Stimulated activated naive CD8-positive, alpha-beta T cell treated with anti-CD3 and anti-CD28 coated beads, Interleukin-15, Interleukin-2, amounts not matched to agents 100 ng/mL and 50 ng/mL, for 24 hours (primary cell): ENCODE results near the gene TDRD6.
"Not testable (repeated sequence)": the region's sequence is repeated elsewhere in the genome, so short reads cannot be mapped to it uniquely, and the experiment has no call there.

Experiments used
- H3K27ac Mint-ChIP-seq: one replicate; pipeline ENCODE4 v1.8.0; 2021; ENCODE audit warnings: mild to moderate bottlenecking, mixed read lengths
- H3K27me3 Mint-ChIP-seq: one replicate; pipeline ENCODE4 v1.8.0; 2021; ENCODE audit warnings: mixed read lengths
- H3K36me3 Mint-ChIP-seq: one replicate; pipeline ENCODE4 v1.8.0; 2021; ENCODE audit warnings: low read depth, mixed read lengths
- H3K4me1 Mint-ChIP-seq: one replicate; pipeline ENCODE4 v1.8.0; 2021; ENCODE audit warnings: low read depth, mixed read lengths
- H3K4me3 Mint-ChIP-seq: one replicate; pipeline ENCODE4 v1.8.0; 2021; ENCODE audit warnings: mild to moderate bottlenecking, mixed read lengths
- H3K9me3 Mint-ChIP-seq: one replicate; pipeline ENCODE4 v1.8.0; 2021; ENCODE audit warnings: mixed read lengths

TDRD6 gene

DNA sequence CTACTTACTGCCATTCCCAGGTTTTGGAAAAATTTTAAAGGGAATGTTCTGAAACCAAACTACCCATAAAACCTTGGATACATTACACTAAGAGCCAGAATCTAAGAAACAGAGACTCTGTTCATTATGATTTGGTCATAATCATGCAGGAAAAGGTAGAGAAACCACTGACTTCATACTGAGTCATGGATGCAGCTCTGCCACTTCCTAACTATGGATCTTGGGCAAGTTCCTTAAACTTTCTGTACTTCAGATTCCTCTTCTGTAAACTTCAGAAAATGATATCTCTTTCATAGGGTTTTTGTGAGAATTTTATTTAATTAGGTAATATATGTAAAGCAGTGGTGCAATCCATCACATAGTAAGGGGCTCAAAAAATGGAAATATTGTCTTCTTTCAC lies 27.5 kb downstream of the TDRD6 start:
- Mint-ChIP-seq H3K9me3 (no peaks in the 10 kb centered on the region), H3K36me3 (no peaks in the 10 kb centered on the region), H3K27me3 (peaks cover 8% of the 10 kb centered on the region), H3K4me3 (no peak overlapping the region), H3K4me1 (no peaks in the 10 kb centered on the region), H3K27ac (no peak overlapping the region)

DNA sequence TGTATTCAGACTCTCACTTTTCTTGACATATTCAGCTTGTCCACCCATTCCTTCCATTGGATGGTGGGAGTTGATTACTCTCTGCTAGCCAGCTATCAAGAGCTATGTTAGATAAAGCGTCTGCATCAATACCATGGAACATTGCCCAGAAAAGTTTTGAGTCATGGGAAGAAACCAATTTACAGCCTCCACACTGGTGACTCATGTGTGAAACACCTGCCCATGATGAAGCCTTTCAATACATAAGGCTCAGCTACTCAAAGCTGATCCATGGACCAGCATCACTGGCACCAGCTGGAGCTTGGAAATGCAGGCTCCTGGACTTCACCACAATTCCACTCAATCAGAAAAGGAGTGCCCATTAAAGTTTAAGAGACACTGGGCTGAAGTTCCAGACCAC lies 31.4 kb downstream of the TDRD6 start:
- peaks cover 16% of the 10 kb centered on the region for H3K27me3 Mint-ChIP-seq
- no peak overlapping the region for H3K27ac Mint-ChIP-seq
- no peak overlapping the region for H3K4me3 Mint-ChIP-seq
- H3K9me3 Mint-ChIP-seq, result no peaks in the 10 kb centered on the region
- H3K36me3 Mint-ChIP-seq, result no peaks in the 10 kb centered on the region
- no peaks in the 10 kb centered on the region for H3K4me1 Mint-ChIP-seq

DNA sequence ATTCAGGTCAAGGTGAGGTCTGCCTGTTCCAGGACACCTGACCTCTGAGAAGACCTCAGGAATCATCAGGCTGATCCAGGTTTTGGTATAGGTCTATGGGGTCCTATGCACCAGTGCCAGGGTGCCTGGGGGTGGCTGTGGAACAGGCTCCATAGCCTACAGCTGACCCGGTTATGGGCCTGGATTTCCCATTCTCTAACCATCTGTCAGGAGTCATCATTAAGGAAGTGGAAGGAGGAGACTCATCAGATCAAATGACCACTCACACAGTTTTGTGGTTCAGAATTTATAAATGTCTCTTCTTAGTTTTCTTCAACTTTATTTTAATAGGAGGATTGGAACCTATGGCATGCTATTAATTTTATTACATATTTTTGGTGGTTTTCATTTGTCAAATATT lies 32.7 kb downstream of the TDRD6 start:
- H3K4me3 Mint-ChIP-seq, result no peak overlapping the region

DNA sequence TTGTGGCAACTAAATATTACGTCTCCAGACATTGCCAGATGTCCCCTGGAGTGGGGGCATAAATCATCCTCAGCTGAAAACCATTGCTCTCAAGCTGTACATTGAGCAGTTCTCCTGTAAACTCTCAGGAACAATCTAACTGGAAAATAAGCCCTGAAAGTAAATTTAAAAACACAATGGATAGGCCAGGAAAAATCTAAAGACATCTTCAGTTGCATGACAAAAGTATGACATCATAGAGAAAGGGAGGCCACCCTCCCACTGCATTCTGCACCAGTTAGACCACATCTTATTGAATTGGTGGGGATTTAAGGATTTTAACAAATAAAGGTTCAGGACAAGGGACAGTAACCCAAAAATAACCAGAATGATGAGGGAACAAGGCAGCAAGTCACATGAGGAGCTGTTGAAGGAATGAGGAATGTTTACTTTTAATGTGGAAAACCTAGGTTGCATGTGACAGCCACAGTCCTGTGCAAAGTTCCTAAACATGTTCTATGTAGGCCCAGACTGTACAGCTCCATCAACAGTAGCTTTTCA lies 42.2 kb downstream of the TDRD6 start:
- peaks cover 4% of the 10 kb centered on the region for H3K4me1 Mint-ChIP-seq
- peaks cover 67% of the 10 kb centered on the region for H3K27me3 Mint-ChIP-seq
- H3K27ac Mint-ChIP-seq, result no peak overlapping the region
- H3K36me3 Mint-ChIP-seq, result no peaks in the 10 kb centered on the region
- no peak overlapping the region for H3K4me3 Mint-ChIP-seq
- H3K9me3 Mint-ChIP-seq, result no peaks in the 10 kb centered on the region

More for the DNA sequence above, 32.7 kb downstream of the TDRD6 start:
- no peaks in the 10 kb centered on the region for H3K9me3 Mint-ChIP-seq
- no peaks in the 10 kb centered on the region for H3K36me3 Mint-ChIP-seq
- H3K27me3 Mint-ChIP-seq, result peaks cover 24% of the 10 kb centered on the region
- no peaks in the 10 kb centered on the region for H3K4me1 Mint-ChIP-seq
- no peak overlapping the region for H3K27ac Mint-ChIP-seq

DNA sequence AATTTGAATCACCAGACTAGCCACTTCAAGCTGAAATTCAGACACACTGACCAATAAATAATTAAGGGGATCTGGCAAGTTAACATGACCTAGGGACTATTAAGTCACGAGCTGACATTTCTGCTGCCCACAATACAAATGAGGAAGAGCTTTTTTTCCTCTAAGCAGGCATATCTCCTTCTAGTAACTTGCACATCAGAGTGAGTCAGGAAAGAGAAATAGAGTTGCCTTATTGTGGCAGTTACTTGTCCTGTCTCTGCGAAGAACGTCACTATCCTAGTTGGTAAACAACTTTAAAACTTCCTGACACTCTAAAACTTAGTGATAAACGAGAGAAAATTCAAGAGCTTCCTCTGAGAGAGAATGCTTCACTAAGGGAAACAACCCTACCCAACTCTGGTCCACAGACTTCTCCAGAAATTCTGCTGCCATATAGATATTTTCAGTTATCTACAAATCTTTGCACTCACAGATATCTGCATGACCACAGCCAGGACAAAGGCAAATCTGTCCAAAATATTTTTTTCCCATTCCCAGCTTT lies 43.3 kb downstream of the TDRD6 start:
- Mint-ChIP-seq H3K4me3 (no peak overlapping the region), H3K9me3 (no peaks in the 10 kb centered on the region), H3K27me3 (peaks cover 72% of the 10 kb centered on the region)

DNA sequence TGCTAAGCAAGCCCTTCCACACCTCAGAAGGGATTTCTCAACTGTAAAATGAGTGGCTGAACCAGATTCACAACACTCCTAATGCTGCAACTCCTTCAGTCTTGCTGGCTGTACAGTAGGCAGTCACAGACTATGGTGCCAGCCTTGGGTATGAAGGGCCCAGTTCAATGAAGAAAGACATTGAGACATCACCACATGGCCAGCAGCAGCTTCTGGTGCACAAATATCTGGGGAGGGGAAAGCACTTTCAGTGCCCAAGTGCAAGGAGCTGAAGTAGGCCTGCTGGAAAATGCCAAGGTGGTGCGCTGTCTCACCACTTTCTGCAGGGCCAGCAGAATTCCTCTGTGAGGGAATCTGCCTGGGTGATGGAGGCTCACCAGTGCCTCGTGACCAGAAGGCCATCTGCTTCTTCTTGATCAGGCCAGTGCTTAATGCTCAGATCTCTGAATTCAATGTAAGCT lies 45.7 kb downstream of the TDRD6 start:
- no peak overlapping the region for H3K27ac Mint-ChIP-seq
- no peak overlapping the region for H3K4me3 Mint-ChIP-seq
- no peaks in the 10 kb centered on the region for H3K9me3 Mint-ChIP-seq
- no peaks in the 10 kb centered on the region for H3K36me3 Mint-ChIP-seq
- H3K4me1 Mint-ChIP-seq, result peaks cover 4% of the 10 kb centered on the region
- peaks cover 84% of the 10 kb centered on the region for H3K27me3 Mint-ChIP-seq

More for the DNA sequence above, 43.3 kb downstream of the TDRD6 start:
- Mint-ChIP-seq H3K27ac (no peak overlapping the region), H3K4me1 (peaks cover 4% of the 10 kb centered on the region), H3K36me3 (no peaks in the 10 kb centered on the region)

DNA sequence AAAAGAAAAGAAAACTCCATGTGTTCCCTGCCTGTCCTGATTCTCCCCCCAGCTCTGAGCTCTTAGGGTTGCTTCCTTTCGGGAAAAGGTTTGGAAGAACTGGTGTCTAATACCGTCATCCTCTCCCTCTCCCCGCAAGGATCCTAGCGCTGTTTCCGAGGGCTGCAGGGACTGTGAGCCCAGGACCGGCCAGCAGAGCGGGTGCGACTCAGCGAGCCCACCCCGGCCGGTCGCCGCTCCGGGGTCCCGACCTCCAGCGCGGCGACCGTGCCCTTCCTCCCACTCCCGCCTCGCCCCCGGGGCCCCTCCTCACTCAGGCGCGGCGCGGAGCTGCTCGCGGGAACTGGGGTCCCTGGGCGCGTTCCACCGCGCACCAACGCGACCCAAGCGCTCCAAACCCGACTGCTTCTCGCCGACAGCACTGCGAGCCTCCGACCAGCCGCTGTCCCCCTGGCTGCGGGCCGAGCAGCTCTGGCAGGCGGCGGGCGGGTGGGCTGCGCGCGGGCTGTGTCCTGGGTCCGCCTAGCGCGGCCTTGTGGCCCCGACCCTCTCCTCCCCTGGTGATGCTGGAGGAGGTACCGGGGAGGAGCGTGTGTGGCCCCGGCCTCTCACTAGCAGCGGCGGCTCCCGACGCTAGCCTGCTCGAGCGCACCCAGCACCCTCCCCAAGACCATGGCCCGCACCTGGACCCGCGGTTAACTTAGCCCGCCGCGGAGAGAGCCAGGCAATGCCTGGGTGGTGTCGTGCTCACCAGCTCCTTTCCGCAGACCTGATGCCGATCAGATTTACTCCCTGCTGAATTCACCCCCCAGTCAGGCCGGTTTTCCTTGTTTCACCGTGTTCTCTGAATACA lies 47.4 kb downstream of the TDRD6 start, which contains the start of gene PLA2G7:
Gene PLA2G7 (minus strand): TSS at position 509 of the 853 bp plus-strand sequence. CDS start 12,484 bp downstream, outside the sequence.
- no peaks in the 10 kb centered on the region for H3K9me3 Mint-ChIP-seq
- peak within 1 kb of the TSS; percentile 57 for H3K4me3 Mint-ChIP-seq
- H3K27ac Mint-ChIP-seq, result no peak within 1 kb of the TSS
- peaks cover 75% of the 10 kb centered on the region for H3K27me3 Mint-ChIP-seq
- peaks cover 4% of the 10 kb centered on the region for H3K4me1 Mint-ChIP-seq
- H3K36me3 Mint-ChIP-seq, result no peaks in the 10 kb centered on the region

DNA sequence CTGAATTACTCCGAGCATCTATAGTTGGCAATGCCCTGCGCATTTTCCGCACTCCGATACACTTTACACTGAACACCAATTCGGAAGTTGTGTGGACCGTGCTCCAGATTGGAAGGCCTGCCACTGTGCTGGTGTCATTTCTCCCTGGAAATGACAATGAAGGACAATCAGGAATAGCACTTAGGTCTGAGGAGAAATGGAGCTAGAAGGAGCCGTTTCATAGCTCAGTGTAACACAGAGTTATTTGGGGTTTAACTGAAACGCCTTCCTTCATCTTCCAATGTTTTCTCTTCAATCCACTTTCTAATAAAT lies 48.0 kb downstream of the TDRD6 start:
- Mint-ChIP-seq H3K9me3 (no peaks in the 10 kb centered on the region), H3K36me3 (no peaks in the 10 kb centered on the region), H3K27me3 (peaks cover 73% of the 10 kb centered on the region), H3K4me1 (peaks cover 4% of the 10 kb centered on the region), H3K27ac (no peak overlapping the region), H3K4me3 (no peak overlapping the region)

DNA sequence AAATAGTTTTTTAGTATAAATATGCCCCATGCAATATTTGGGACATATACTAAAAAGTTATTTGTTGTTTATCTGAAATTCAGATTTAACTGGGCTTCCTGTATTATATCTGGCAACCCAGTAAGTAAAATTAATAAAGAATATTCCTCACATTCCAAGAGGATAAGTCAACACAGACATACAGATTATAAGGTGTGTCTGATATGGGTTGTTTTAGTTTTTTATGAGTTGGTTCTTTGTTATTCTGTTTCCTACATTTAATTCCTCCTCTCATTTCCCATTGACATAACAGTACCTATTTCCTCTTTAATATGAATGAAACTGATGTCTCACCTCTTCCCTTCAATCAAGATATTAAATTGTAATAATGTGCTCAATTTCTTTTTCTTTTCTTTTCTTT lies 49.2 kb downstream of the TDRD6 start:
- H3K4me3 Mint-ChIP-seq, result no peak overlapping the region
- H3K27ac Mint-ChIP-seq, result no peak overlapping the region
- H3K9me3 Mint-ChIP-seq, result no peaks in the 10 kb centered on the region
- H3K36me3 Mint-ChIP-seq, result no peaks in the 10 kb centered on the region
- peaks cover 4% of the 10 kb centered on the region for H3K4me1 Mint-ChIP-seq
- peaks cover 69% of the 10 kb centered on the region for H3K27me3 Mint-ChIP-seq

DNA sequence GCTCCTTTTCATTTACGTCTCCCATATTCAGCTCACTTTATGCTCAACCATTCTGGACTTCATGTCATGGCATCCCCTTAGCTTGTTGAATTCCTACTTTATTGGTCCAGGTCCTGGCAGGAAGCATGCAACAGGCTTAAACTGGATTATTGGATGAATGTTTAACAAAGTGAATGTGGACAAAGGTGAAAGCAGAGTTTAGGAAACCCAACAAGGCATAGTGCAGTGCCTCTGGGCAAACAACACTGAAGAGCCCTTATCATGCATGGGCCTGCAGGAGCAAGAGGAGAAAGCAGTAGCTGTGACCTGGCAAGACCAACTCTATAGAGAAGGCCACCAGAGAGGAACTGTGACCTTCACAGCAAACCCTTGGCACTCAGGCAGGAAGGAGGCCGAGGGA lies 53.8 kb downstream of the TDRD6 start:
- H3K4me3 Mint-ChIP-seq, result no peak overlapping the region
- H3K27me3 Mint-ChIP-seq, result peaks cover 44% of the 10 kb centered on the region
- H3K36me3 Mint-ChIP-seq, result no peaks in the 10 kb centered on the region
- H3K4me1 Mint-ChIP-seq, result no peaks in the 10 kb centered on the region
- no peak overlapping the region for H3K27ac Mint-ChIP-seq
- no peaks in the 10 kb centered on the region for H3K9me3 Mint-ChIP-seq

DNA sequence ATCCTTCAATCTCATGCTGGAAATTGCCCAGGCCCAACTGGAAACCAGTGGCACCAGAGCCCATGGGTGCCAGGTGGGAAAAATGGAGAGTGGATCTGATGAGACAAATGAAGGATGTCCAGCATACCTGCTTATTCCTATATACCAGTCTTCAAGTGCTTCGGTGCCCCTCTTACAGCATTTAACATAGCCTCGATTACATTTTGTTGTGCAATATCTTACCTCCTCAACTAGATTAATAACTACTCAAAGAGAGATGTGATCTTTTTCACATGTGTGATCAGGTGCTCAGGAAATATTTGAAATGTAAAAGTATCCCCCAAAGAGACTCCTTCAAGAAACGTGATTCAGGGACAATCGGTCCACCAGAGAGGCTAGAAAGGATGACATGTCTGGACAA lies 54.2 kb downstream of the TDRD6 start:
- Mint-ChIP-seq H3K27ac (no peak overlapping the region), H3K27me3 (peaks cover 42% of the 10 kb centered on the region), H3K4me1 (no peaks in the 10 kb centered on the region), H3K9me3 (no peaks in the 10 kb centered on the region), H3K4me3 (no peak overlapping the region), H3K36me3 (no peaks in the 10 kb centered on the region)

DNA sequence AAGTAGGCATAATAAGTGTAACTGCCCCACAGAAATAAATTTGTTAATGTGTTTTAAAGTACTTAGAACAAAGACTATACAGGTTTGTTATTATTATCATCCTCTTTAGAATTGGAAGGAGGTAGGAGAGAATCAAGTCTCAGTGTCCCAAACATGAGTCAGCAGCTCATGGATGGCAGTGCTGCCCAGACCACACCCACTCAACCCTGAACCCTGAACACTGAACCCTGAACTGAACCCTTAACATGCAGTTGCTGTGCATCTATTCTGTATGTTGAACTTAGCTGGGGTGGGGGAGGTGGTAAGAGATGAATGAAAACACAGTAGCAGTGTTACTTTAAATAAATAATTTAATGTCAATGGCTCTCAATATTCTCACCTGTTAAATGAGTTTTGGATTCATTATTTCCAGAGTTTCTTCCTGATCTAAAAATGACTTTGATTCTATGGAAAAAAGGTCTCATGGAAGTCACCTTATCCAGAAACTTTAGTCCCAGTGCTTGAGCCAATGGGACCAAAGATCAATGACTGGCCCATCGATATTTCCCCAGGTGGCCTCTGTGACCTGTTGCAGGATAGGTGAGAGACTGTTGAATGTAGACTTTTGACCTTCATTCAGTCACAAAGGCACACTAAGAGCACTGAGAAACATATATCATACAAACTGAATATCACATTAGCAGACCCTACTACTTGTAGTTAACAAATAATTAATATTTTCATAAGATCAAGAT lies 55.9 kb downstream of the TDRD6 start:
- Mint-ChIP-seq H3K27ac (no peak overlapping the region), H3K9me3 (no peaks in the 10 kb centered on the region), H3K27me3 (peaks cover 30% of the 10 kb centered on the region), H3K4me3 (no peak overlapping the region), H3K4me1 (no peaks in the 10 kb centered on the region), H3K36me3 (no peaks in the 10 kb centered on the region)

DNA sequence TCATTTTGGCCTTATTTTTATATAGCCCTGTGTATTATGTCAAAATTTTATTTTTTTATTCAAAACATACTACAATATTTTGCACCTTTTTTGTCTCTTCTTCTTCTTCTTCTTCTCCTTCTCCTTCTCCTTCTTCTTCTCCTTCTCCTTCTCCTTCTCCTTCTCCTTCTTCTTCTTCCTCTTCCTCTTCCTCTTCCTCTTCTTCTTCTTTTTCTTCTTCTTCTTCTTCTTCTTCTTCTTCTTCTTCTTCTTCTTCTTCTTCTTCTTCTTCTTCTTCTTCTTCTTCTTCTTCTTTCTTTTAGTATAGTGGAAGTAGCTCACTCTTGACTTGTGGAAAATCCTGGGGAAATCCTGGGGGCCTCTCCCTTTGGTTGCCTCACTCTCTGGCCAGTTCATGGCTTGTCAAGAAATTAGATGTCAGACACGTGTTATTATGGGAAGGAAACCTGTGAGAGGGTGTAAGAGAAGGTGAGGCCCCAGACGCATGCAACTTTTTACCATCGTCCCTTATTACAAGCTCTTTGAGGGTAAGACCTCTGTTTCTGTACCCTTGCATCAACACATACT lies 56.6 kb downstream of the TDRD6 start:
- not testable (repeated sequence) for H3K9me3 Mint-ChIP-seq, H3K36me3 Mint-ChIP-seq, H3K4me1 Mint-ChIP-seq, H3K4me3 Mint-ChIP-seq, H3K27ac Mint-ChIP-seq
- H3K27me3 Mint-ChIP-seq, result peaks cover 26% of the 10 kb centered on the region

DNA sequence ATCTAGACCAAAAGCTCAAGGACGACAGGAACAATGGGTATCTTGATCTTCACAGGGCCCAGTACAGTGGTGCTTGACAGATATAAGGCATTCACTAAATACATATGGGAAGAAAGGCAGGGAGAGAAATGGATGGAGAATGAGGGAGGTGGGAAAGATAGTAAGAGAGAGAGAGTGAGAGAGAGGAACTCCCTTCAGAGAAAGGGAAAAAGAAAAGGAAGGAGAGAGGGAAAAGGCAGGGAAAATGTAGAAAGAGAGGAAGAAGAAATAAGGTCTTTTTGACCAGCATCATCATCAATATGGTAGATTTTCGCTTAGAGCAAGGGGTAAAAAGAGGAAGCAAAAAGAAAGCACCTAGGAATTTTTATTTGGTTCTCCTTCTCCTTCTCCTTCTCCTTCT lies 58.3 kb downstream of the TDRD6 start:
- Mint-ChIP-seq H3K4me1 (no peaks in the 10 kb centered on the region), H3K36me3 (no peaks in the 10 kb centered on the region), H3K27me3 (peaks cover 29% of the 10 kb centered on the region), H3K4me3 (no peak overlapping the region), H3K27ac (no peak overlapping the region), H3K9me3 (no peaks in the 10 kb centered on the region)

DNA sequence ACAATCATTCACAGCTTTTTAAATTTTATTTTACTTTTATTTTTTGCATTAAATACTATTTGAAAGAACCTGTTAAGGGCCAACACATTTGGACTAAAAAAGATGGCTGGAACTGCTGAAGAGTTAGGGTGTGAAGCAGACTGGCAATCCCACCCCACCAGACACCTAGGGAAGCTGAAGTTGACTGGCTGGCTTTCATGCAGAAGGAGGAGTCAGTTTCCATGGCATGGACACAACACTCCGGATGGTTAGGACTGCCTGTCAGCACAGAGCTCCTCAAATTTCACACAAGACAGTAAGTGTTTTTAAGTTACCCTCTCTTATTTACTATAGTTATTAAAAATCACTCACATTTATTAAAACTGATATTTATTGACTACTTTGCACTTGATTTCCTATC lies 59.0 kb downstream of the TDRD6 start, which contains the start of gene ANKRD66:
Gene ANKRD66 (plus strand): TSS at position 238 of the 400 bp plus-strand sequence. CDS start 5,016 bp downstream, outside the sequence.
- H3K4me1 Mint-ChIP-seq, result no peaks in the 10 kb centered on the region
- no peak within 1 kb of the TSS for H3K4me3 Mint-ChIP-seq
- H3K27me3 Mint-ChIP-seq, result peaks cover 24% of the 10 kb centered on the region
- no peaks in the 10 kb centered on the region for H3K9me3 Mint-ChIP-seq
- no peak within 1 kb of the TSS for H3K27ac Mint-ChIP-seq
- H3K36me3 Mint-ChIP-seq, result no peaks in the 10 kb centered on the region
